GM21526 (cell line): ENCODE data around the gene GPATCH2L.
A peak's percentile ranks its signal among the peaks of the same experiment; 100 is the strongest.

Experiments
- ATAC-seq: cut with Tn5 transposase; IDR thresholded peaks from one replicate; pipeline ENCODE4 v1.9.1; 2021; ENCODE audit warnings: moderate library complexity; ENCODE audit not compliant: unreplicated experiment, low FRiP score

GPATCH2L gene

DNA sequence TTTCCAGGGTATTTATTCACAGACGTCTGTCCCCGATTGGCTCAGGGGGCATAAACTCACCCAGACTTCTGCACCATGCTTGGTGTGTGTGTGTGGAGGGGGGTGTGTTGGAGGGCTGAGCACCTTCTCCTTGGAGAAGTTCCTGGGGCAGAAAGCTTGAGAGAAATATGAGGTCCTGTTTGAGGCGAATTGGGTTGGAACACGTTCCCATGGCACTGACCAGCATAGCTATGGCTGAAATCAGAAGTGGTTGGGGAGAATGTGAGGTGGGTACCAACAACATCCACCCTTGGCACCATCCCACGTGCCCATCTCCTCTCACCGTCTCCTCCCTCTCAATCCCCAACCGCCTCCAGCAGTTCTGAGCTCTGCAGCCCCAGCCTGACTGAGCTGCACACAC, 16.0 kb upstream of the GPATCH2L start:
- no peak for ATAC-seq

DNA sequence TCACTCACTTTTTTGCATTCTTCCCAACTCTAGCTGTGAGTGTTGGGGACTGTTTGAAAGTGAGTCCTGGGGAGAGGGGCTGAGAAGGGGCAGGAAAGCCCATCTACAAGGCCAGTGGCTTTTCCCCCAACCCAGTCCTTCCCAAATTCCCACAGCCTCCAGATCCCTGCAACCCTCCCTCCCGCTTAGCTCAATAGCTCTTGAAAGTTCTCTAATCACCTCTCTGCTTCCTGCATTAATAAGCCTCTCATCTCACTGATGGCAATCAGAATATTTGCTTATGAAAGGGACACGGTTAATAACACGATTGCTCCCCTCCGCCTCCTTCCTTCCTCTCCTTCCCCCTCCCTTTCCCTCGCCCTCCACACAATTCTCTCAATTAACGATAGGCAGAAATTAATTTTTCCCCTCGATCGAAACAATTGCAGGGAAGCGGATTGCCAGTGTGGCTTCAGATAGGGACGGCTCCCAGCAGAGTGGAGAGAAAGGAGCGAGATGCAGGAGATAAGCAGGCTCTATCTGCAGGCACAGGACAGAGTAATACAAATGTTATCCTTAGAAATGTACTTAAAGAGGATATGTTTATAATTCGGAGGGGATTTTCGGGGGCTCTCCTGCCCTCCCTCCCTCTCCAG, 15.1 kb upstream of the GPATCH2L start:
- ATAC-seq, result no peak

DNA sequence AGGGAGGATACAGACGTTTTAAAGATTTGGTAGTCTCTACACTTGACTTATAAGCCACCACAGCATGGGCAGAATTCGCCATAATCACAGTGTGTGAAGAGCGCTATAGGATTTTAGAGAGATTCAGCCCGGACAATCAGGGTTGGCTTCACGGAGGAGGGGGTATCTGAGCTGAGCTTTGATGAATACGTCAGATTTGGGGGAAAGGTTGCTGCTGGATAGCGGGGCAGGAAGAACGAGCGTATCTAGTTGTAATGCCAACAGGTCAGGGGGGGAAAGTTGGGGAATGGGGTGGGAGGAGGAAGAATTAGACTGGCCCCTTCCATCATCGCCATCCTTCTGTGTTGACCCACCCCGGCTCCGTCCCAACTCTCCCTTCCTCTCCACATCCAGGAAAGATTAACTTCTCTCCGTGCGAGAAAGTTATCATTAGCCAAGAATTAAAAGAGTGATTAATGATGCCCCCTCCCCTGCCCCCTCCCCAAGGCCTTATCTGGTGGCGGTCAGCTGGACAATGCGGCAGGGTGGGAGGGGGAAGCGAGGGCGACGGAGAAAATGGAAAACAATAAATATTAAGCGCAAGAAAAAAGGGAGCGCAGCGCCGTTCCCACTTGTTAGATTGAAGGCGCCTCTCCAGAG, 13.5 kb upstream of the GPATCH2L start:
- no peak for ATAC-seq

DNA sequence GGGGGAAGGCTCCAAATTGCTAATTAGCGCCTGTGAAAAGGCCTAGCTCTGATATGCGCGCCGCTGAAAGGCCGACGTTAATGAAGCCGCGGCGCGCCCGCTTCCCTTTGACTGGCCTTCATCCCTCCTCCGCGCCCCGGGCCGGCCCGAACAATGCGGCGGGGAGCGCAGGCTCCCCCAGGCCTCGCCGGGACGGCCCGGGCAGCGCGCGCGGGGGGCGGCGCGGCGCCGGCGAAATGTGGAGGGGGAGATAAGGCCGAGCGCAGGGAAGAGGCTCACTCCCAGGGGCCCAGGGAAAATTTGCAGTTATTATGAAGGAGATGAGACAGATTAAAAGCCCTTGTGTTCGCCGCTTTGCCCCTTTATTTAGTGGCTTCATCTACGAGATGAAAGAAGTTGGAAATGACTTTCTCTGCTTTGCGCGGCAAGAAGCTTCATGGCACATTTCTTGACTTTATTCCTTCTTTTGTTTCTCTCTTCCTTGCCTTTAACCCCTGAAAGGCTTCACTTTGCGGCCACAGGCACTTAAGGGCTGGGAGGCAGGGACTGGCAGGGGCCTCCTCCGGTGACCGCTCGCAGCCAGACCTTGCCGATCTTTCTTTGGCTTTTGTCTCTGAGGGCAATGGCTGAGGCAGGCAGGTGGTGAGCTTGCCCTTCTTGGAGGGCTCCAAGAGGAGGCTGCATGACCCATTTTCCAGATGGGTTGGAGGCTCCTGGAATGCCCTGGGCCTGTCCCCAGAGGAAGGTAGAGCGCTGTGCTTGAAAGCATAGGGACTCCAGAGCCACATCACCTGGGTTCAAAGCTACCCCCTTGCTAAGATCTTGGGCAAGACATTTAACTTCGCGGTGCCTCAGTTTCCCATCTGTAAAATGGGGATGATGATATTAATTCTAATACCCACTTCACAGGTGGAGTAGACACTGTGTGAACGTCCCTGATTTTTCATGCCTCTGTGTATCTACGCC, 12.7 kb upstream of the GPATCH2L start:
- ATAC-seq, result no peak

DNA sequence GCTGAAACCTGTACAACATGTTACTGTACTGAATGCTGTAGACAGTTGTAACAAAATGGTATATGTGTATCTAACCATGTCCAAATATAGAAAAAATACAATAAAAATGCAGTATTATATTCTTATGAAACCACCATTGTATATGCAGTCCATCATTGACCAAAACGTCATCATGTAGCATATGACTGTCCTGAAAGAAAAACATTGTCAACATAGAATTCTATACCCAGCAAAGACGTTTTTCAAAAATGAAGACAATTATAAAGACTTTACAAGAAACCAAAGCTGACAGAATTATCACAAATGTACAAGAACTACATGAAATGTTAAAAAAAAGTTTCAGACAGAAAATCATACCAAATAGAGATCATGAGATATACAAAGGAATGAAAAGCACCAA, 8.1 kb upstream of the GPATCH2L start:
- ATAC-seq, result no peak

DNA sequence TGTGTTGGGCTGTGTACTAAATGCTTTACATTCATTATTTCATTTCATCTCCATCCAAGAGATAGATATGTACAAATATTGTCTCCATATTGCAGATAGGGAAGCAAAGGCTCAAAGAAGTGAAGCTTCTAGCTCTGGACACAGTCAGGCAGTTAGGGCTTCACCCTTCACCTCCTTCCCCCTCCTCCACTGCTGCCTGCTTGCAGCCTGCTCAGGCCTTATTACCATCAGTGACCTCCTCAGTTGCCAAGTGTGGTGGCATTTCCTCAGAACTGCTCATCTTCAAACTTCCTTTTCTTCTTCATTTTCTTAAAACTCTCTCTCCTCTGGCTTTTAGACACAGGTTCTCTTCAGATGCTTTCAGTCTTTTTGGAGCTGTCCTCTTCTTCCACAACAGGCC, 4.7 kb upstream of the GPATCH2L start:
- ATAC-seq, result no peak

DNA sequence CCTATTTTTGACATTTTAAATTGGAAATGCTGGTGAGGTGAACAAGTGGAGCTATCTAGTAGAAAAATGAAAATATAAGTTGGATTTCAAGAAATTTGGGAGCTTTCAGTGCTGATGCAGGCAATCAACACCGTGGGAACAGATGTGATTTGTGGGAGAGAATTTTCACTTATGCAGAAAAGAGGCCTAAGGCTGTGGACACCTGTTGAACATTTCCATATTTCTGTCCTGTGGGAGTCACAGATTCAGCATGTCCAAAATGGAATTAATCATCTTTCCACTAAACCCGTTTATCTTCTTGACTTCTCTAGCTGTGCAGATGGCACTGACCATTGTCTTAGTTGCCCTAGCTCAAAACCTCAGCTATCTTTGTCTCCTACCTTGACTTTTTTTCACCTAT, 2.5 kb upstream of the GPATCH2L start:
- ATAC-seq, result no peak

DNA sequence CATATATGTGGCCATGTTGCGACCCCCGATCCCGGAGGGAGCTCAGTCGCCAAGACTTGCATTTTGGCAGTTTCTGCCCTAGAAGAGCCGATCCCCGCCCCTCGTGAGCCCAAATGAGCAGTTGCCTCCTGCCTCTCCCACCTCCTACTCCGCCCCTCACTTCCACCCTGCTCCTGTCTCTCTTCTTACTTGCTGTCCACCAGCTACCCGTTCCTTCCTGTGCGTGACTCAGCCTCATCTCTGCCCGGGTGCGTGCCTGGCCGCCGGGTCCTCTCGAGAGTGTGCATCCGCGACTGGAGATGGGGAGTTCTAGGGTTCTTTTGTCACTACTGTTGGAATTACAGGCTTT, 585 bp downstream of the GPATCH2L start:
- ATAC-seq, result peak; percentile 67

DNA sequence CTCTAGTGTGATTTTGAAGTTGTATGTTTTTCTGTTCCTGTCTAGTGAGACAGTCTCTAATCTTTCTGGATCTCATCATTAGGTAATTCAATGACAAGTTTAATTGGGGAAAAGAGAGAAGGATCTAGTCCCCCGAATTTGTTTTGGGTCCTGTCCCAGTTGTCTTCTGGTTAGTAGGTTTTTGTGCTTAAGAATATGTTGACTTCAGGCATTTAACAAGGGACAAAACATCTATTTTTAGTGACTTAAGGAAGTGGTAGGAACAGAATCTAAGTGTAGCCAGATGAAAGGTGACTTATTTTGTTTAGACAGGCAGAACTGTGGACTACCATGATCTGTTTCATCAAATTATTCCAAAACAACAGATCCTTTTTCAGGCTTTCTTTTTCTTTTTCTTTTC, 2.2 kb downstream of the GPATCH2L start:
- no peak for ATAC-seq

DNA sequence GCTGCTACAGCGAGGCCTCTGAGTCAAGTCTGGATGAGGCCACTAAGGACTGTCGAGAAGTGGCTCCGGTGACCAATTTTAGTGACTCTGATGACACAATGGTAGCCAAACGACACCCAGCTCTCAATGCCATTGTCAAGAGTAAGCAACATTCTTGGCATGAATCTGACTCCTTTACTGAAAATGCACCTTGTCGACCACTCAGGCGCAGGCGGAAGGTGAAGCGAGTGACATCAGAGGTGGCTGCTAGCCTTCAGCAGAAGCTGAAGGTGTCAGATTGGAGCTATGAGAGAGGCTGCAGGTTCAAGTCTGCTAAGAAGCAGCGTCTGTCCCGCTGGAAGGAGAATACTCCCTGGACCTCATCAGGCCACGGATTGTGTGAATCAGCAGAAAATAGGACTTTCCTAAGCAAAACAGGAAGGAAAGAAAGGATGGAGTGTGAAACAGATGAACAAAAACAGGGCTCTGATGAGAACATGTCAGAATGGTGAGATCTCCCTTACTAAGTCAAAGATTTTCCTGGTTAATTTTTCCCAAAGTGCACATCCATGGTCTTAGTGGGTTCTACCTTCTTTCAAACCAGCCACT, 2.9 kb downstream of the GPATCH2L start:
- no peak for ATAC-seq

DNA sequence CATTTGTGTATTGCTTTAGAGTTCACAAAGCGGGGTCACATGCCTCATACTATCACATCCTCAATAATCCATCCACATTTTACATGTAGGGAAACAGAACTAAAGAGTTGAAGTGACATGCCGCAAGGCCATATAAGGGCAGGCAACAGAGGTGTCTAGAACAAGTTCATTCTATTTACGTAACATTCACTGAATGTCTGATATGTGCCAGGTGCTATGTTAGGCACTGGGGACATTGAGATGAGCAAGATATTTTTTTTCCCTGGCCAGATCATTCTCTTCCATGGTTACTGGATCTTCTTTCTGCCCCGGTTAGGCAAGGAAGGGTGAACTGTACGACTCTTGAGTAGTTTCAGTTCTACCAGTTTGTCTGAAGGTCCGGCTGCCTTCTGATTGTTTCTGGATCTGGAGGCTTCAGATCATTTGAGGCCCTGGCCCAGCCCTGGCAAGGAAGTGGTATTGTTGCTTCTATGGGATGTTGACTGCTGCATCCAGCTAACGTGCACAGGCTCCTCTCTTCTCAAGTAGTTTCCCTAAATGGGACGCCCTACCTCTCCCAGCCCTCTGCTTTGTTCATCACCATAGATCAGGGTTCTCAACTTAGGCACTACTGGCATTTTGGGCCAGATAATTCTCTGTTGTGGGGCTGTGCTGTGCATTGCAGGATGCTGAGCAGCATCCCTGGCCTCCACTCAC, 12.1 kb downstream of the GPATCH2L start:
- no peak for ATAC-seq

DNA sequence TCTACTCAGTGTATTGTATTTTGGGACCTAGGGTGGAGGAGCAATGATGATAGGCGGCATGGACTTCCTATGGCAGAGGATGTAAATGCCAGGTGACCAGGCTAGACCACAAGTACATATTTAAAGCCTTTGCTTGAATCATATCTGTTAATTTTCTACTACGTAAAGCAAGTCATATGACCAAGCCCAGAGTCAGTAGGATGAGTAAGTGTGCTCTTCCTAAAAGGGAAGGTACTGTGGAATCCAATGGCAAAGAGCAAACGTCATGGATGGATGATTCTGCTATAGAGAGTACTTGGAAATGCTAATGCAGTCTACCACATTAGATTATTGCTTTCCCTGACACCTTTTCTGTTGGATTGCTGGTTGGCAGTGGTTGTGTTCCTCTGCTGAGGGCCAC, 16.8 kb downstream of the GPATCH2L start:
- no peak for ATAC-seq

DNA sequence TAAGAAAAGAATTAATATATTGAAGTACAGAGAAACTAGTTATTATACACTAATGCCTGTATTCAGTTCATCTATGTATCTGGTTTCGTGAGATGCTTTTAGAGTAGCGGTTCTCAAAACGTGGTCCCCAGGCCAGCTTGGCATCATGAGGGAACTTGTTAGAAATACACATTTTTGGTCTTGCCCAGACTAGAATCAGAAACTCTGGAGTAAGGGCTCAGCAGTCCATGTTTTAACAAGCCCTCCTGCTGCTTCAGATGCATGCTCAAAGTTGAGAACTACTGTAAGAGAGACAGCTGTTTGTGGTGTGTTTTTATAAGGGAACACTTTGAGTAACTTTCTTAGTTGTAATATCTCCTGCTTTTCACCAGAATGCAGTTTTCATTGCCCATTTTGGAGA, 18.1 kb downstream of the GPATCH2L start:
- ATAC-seq, result no peak

DNA sequence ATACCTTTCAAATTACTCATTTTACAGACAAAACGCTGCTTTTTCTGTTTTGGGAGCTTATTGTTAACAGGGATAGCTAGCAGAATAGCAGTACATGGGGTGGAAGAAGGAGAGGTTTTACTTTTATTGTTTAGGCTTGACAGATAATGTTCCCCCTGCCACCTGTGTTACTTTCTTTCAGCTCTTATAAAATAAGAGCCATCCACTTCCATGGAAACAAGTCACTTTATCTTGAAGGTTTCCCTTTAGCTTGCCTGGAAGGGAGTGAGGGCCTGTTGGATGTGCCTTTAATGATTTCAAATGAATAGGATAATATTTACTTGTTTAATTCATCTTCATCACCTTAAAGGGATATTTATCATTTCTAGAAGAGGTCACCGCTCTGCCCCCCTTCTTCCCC, 23.3 kb downstream of the GPATCH2L start:
- ATAC-seq, result no peak

DNA sequence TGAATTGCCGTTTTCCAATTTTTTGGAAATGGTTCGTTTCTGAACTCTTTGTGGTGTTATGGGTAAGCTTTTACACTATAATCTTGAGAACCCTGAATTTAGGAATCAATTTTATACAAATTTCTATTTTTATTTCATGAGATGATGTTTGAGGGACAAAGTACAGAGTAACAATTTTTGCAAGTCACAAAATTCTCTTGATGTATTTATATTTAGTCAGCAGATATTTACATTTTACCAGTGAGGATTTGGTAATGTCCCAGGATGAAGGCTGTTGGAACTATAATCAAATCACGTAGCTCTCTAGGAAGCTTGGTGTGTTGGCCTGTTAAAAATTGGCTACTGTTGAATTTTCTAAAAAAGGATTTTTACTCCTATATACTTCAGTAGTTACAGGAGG, 24.2 kb downstream of the GPATCH2L start:
- no peak for ATAC-seq

DNA sequence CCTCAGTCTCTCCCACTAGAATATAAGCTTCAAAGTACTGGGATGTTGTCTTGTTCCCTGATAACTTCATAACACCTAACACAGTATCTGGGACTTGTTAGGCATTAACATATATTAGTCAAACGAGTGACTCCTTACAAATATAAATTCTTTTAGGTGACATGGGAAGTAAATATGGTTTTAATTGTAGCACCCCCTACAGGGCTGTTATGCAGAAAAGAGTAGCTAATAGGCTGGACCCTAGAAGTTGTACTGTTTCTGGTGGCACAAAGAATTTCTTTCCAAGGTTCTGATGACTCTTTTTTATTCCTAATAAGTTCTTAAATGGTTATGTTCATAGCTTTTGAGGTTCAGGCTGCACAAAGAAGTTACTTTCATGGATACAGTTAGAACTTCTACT, 29.8 kb downstream of the GPATCH2L start:
- ATAC-seq, result no peak

DNA sequence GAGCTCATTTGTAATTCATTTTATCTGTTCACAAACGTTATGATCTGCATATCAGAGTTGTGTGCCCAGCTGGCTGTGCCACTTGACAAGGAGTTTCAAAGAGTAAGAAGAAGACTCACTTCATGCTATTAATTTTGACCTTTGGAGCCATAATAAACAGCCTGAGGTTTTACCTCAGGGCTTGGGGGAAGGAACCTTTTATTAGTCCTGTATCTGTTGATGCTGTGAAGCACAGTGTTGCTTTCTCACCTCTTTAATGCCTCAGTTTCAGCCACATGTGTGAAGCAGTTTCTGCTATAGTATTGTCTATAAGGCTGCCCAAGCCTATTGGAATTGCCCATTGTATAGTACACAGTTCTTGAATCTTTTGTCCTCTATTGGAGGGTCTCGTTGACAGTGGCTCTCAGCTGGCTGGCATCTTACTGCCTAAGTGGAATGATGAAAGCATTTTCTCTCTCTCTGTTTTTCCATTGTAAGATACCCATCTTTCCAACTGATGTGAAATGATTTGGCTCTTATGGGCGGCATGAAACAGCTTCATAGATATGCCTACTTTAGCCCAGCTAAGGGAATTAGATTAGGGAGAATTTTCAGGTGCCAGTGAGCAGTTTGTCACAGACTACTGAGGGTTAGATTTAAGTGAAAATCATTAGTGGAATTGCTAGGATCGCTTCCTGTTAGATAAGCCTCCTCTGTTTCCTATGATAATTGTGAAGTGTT, 34.7 kb downstream of the GPATCH2L start:
- ATAC-seq, result no peak

DNA sequence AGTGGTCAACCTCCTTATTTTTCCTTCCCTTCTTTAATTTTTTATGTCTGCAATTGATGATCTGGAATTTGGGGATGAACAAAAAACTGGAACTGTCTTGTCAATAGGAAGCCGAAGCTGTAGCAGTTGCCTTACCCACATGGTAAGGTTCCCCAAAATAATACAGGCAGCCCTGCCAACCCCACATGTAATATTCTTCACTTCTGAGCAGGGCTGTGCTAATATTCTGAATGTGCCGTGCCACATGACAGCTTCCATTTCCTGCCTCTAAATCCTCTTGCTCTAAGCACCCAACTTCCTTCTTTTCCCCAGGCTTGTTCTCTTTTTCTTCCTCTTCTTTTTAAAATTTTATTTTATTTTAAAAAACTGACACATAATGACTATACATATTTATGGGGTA, 39.6 kb downstream of the GPATCH2L start:
- ATAC-seq, result no peak

DNA sequence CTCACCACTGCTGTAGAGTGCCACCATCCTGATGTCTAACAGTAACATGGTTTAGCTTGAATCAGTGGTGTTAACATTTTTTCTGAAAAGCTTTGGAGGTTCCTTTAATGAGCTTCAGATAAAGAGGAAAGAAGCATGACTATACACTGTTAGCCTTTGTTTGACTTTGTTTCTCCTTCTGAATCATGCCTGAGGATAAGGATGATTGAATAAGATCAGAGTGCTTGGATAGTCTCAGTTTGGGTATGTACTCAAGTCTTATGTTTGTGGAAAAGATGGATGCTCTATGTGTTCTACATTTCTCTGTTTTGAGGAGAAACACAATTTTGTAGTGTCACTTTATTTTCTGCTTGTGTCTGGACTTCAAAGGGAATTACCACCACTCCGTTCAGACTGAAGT, 42.0 kb downstream of the GPATCH2L start:
- ATAC-seq, result no peak

DNA sequence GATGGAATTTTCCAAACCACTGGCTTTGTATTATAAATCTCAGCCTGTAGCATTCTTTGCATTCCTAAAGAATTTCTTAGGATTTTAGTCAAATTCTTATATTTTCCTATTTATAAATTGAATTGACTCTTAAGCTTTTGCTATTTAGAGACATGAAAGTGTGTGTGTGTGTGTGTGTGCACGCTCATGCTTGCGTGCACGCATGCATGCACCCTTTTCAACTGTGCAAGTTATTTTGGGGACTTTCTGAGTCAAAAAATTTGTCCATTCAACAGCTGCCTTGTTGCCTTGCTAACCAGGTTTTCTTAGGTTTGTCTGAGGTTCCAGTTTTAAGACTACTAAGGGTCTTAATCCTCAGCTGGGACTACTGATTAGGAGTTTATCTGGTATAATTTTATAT, 42.6 kb downstream of the GPATCH2L start:
- ATAC-seq, result no peak
